HepG2 (cell line): ENCODE data around the gene BCAT1.

Experiments used
- FOXM1 ChIP-seq: sonication (generic); formaldehyde crosslinking; IDR thresholded peaks from 2 replicates; pipeline ENCODE4 v1.5.0; 2020; ENCODE audit warnings: missing genetic modification reagents
- TF ChIP-seq, protein P1 (sequence below): sonication (generic); formaldehyde crosslinking; IDR thresholded peaks from 2 replicates; pipeline ENCODE4 v1.5.1; 2020; ENCODE audit warnings: missing genetic modification reagents, mild to moderate bottlenecking, borderline replicate concordance

DNA sequence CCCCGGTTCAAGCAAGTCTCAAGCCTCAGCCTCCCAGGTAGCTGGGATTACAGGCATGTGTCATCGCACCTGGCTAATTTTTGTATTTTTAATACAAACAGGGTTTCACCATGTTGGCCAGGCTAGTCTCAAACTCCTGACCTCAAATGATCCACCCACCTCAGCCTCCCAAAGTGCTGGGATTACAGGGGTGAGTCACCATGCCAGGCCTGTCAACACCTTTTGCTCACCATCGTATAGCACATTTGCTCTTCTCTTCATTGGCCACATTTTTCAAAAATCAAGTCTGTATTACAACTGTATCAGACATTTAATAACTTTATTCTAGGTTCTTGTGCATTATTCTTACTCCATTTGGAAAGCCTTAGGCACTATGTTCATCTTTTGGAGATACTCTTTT lies 50.3 kb downstream of the BCAT1 start:
- no peak for TF ChIP-seq FOXM1
- TF ChIP-seq, protein P1, sequence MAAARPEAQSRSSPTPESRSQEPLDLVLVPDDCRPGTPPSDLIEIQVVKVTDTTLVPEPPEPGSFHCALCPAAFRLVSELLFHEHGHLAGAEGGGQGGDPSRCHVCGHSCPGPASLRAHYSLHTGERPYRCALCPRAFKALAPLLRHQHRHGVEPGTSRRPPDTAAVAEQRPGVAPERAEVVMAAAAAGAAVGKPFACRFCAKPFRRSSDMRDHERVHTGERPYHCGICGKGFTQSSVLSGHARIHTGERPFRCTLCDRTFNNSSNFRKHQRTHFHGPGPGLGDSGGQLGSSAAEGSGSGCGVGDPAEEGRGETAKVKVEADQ (CRISPR knock-in tag) = no peak
